Measurements from ENCODE around the gene GANAB. TPM values are rescaled to one million over a fixed set of nuclear protein-coding genes. Genes with fewer than 3 reads are reported as not detected.
A peak's percentile ranks its signal among the peaks of the same experiment; 100 is the strongest.
"Not testable (repeated sequence)": the region's sequence is repeated elsewhere in the genome, so short reads cannot be mapped to it uniquely, and the experiment has no call there.

Gene GANAB
- polyA plus RNA-seq, 4 donors = 38.6 to 310 (median 103) TPM

GRCh38 chr11:62665075-62665598 is 18.7 kb upstream of the GANAB start, which contains the start of the genes C11orf98 and CSKMT:
Gene C11orf98 (minus strand): TSS chr11:62665210. CDS start chr11:62665169, 41 bp downstream.
Gene CSKMT (plus strand): TSS chr11:62665312. CDS start chr11:62665880, 568 bp downstream.
- H3K4me1 ChIP-seq (ENCODE audit: control insufficient read depth in 3 of 3, insufficient read depth in 2 of 3, low read depth in 1 of 3, low read length in 2 of 3) = peaks cover 10 to 12% (median 11%) of the 10 kb centered on the region in 3 donors
- no peak for FAIRE-seq
- 0 to 1% (median 0%) methylated on average over 42 to 47 of the region's 47 CpGs for WGBS, 3 donors

GRCh38 chr11:62664405-62665074 is 18.1 kb upstream of the GANAB start:
- Histone ChIP-seq H3K4me3 (ENCODE audit: low read depth in 1 of 3, low read length in 3 of 3) (peak overlapping the region; percentile 84 to 98 (median 97)), H3K4me1 (ENCODE audit: control insufficient read depth in 3 of 3, insufficient read depth in 2 of 3, low read depth in 1 of 3, low read length in 2 of 3) (peaks cover 6 to 12% (median 10%) of the 10 kb centered on the region in 3 donors), H3K9me3 (ENCODE audit: control insufficient read depth in 2 of 2, insufficient read depth in 1 of 2, low read depth in 1 of 2, low read length in 1 of 2) (no peaks in the 10 kb centered on the region), H3K36me3 (ENCODE audit: control insufficient read depth in 3 of 3, insufficient read depth in 2 of 3, low read depth in 1 of 3, low read length in 3 of 3) (peaks cover 0 to 37% (median 3%) of the 10 kb centered on the region in 3 donors), H3K27ac (ENCODE audit: low read depth in 1 of 3, low read length in 2 of 3) (peak overlapping the region; percentile 90 to 98 (median 95)), H3K27me3 (ENCODE audit: control insufficient read depth in 3 of 3, insufficient read depth in 3 of 3, low read length in 3 of 3) (no peaks in the 10 kb centered on the region)
- WGBS, 3 donors = 2 to 3% (median 2%) methylated on average over 36 of the region's 36 CpGs
- FAIRE-seq = no peak
- peak; percentile 71 to 82 for DNase-seq

More at GRCh38 chr11:62665075-62665598, 18.7 kb upstream of the GANAB start, which contains the start of the genes C11orf98 and CSKMT:
- Histone ChIP-seq H3K9me3 (ENCODE audit: control insufficient read depth in 2 of 2, insufficient read depth in 1 of 2, low read depth in 1 of 2, low read length in 1 of 2) (no peaks in the 10 kb centered on the region), H3K4me3 (ENCODE audit: low read depth in 1 of 3, low read length in 3 of 3) (peak within 1 kb of the TSS; percentile 84 to 98 (median 97)), H3K36me3 (ENCODE audit: control insufficient read depth in 3 of 3, insufficient read depth in 2 of 3, low read depth in 1 of 3, low read length in 3 of 3) (peaks cover 0 to 41% (median 3%) of the 10 kb centered on the region in 3 donors), H3K27me3 (ENCODE audit: control insufficient read depth in 3 of 3, insufficient read depth in 3 of 3, low read length in 3 of 3) (no peaks in the 10 kb centered on the region), H3K27ac (ENCODE audit: low read depth in 1 of 3, low read length in 2 of 3) (peak within 1 kb of the TSS; percentile 90 to 98 (median 95))
- DNase-seq = peak; percentile 95 to 97

- Histone ChIP-seq H3K4me1 (ENCODE audit: control insufficient read depth in 3 of 3, insufficient read depth in 2 of 3, low read depth in 1 of 3, low read length in 2 of 3) (no peaks in the 10 kb centered on the region), H3K27ac (ENCODE audit: low read depth in 1 of 3, low read length in 2 of 3) (no peak overlapping the region), H3K4me3 (ENCODE audit: low read depth in 1 of 3, low read length in 3 of 3) (no peak overlapping the region), H3K9me3 (ENCODE audit: control insufficient read depth in 2 of 2, insufficient read depth in 1 of 2, low read depth in 1 of 2, low read length in 1 of 2) (no peaks in the 10 kb centered on the region), H3K36me3 (ENCODE audit: control insufficient read depth in 3 of 3, insufficient read depth in 2 of 3, low read depth in 1 of 3, low read length in 3 of 3) (peaks cover 0 to 4% (median 0%) of the 10 kb centered on the region in 3 donors), H3K27me3 (ENCODE audit: control insufficient read depth in 3 of 3, insufficient read depth in 3 of 3, low read length in 3 of 3) (no peaks in the 10 kb centered on the region)
- DNase-seq (no peak), FAIRE-seq (no peak)
- WGBS, 3 donors = 59 to 66% (median 60%) methylated on average over 5 of the region's 5 CpGs
Measured at GRCh38 chr11:62656796-62657429, 10.5 kb upstream of the GANAB start.

GRCh38 chr11:62654297-62654696 is 7.9 kb upstream of the GANAB start:
- no peak for DNase-seq
- WGBS, 3 donors = 72 to 80% (median 79%) methylated on average over 11 of the region's 11 CpGs
- no peaks in the 10 kb centered on the region for H3K9me3 ChIP-seq (ENCODE audit: control insufficient read depth in 2 of 2, insufficient read depth in 1 of 2, low read depth in 1 of 2, low read length in 1 of 2)
- no peak overlapping the region for H3K4me3 ChIP-seq (ENCODE audit: low read depth in 1 of 3, low read length in 3 of 3)
- no peak for FAIRE-seq
- no peak overlapping the region for H3K27ac ChIP-seq (ENCODE audit: low read depth in 1 of 3, low read length in 2 of 3)
- no peaks in the 10 kb centered on the region for H3K27me3 ChIP-seq (ENCODE audit: control insufficient read depth in 3 of 3, insufficient read depth in 3 of 3, low read length in 3 of 3)
- peaks cover 0 to 7% (median 2%) of the 10 kb centered on the region in 3 donors for H3K36me3 ChIP-seq (ENCODE audit: control insufficient read depth in 3 of 3, insufficient read depth in 2 of 3, low read depth in 1 of 3, low read length in 3 of 3)
- no peaks in the 10 kb centered on the region for H3K4me1 ChIP-seq (ENCODE audit: control insufficient read depth in 3 of 3, insufficient read depth in 2 of 3, low read depth in 1 of 3, low read length in 2 of 3)

GRCh38 chr11:62652161-62653006 is 6.0 kb upstream of the GANAB start:
- H3K27me3 ChIP-seq (ENCODE audit: control insufficient read depth in 3 of 3, insufficient read depth in 3 of 3, low read length in 3 of 3) = no peaks in the 10 kb centered on the region
- H3K27ac ChIP-seq (ENCODE audit: low read depth in 1 of 3, low read length in 2 of 3) = peak overlapping the region; percentile 70 to 93 (median 86)
- peaks cover 0 to 26% (median 3%) of the 10 kb centered on the region in 3 donors for H3K36me3 ChIP-seq (ENCODE audit: control insufficient read depth in 3 of 3, insufficient read depth in 2 of 3, low read depth in 1 of 3, low read length in 3 of 3)
- DNase-seq (no peak), FAIRE-seq (no peak)
- peaks cover 0 to under 1% (median 0%) of the 10 kb centered on the region in 3 donors for H3K4me1 ChIP-seq (ENCODE audit: control insufficient read depth in 3 of 3, insufficient read depth in 2 of 3, low read depth in 1 of 3, low read length in 2 of 3)
- H3K9me3 ChIP-seq (ENCODE audit: control insufficient read depth in 2 of 2, insufficient read depth in 1 of 2, low read depth in 1 of 2, low read length in 1 of 2) = no peaks in the 10 kb centered on the region
- WGBS, 3 donors = 17 to 32% (median 21%) methylated on average over 16 of the region's 16 CpGs
- H3K4me3 ChIP-seq (ENCODE audit: low read depth in 1 of 3, low read length in 3 of 3) = peak overlapping the region; percentile 71 to 94 (median 91)

GRCh38 chr11:62650283-62650682 is 3.9 kb upstream of the GANAB start:
- not testable (repeated sequence) for H3K27ac ChIP-seq (ENCODE audit: low read depth in 1 of 3, low read length in 2 of 3); H3K9me3 ChIP-seq (ENCODE audit: control insufficient read depth in 2 of 2, insufficient read depth in 1 of 2, low read depth in 1 of 2, low read length in 1 of 2); FAIRE-seq; H3K27me3 ChIP-seq (ENCODE audit: control insufficient read depth in 3 of 3, insufficient read depth in 3 of 3, low read length in 3 of 3); H3K4me3 ChIP-seq (ENCODE audit: low read depth in 1 of 3, low read length in 3 of 3); H3K4me1 ChIP-seq (ENCODE audit: control insufficient read depth in 3 of 3, insufficient read depth in 2 of 3, low read depth in 1 of 3, low read length in 2 of 3); DNase-seq
- 92 to 94% (median 92%) methylated on average over 12 of the region's 12 CpGs for WGBS, 3 donors
- peaks cover 0 to 31% (median 3%) of the 10 kb centered on the region in 3 donors for H3K36me3 ChIP-seq (ENCODE audit: control insufficient read depth in 3 of 3, insufficient read depth in 2 of 3, low read depth in 1 of 3, low read length in 3 of 3)

- Histone ChIP-seq H3K9me3 (ENCODE audit: control insufficient read depth in 2 of 2, insufficient read depth in 1 of 2, low read depth in 1 of 2, low read length in 1 of 2) (no peaks in the 10 kb centered on the region), H3K36me3 (ENCODE audit: control insufficient read depth in 3 of 3, insufficient read depth in 2 of 3, low read depth in 1 of 3, low read length in 3 of 3) (peaks cover 0 to 35% (median 3%) of the 10 kb centered on the region in 3 donors), H3K4me3 (ENCODE audit: low read depth in 1 of 3, low read length in 3 of 3) (no peak overlapping the region), H3K4me1 (ENCODE audit: control insufficient read depth in 3 of 3, insufficient read depth in 2 of 3, low read depth in 1 of 3, low read length in 2 of 3) (peaks cover 5 to 12% (median 6%) of the 10 kb centered on the region in 3 donors), H3K27ac (ENCODE audit: low read depth in 1 of 3, low read length in 2 of 3) (no peak overlapping the region), H3K27me3 (ENCODE audit: control insufficient read depth in 3 of 3, insufficient read depth in 3 of 3, low read length in 3 of 3) (no peaks in the 10 kb centered on the region)
- no peak for FAIRE-seq
- no peak for DNase-seq
- WGBS, 3 donors = 90 to 91% (median 91%) methylated on average over 11 of the region's 11 CpGs
Measured at GRCh38 chr11:62649486-62649885, 3.1 kb upstream of the GANAB start.
